Measurements from ENCODE around the gene LRP1.

- TF ChIP-seq CTCF (optimal IDR thresholded peaks at IDR 0.05 in 1 of 3, IDR thresholded peaks at IDR 0.05 in 1 of 3, conservative IDR thresholded peaks at IDR 0.05 in 1 of 3; ENCODE audit: extremely low read depth in 1 of 3, insufficient read depth in 2 of 3, low read length in 3 of 3), result no peak
- no peak for TF ChIP-seq EZH2 (IDR thresholded peaks at IDR 0.05; ENCODE audit: low read length)
Measured at GRCh38 chr12:57178213-57178612, 49.9 kb downstream of the LRP1 start.
